Measurements from ENCODE around the gene ACTRT3. TPM values are rescaled to one million over a fixed set of nuclear protein-coding genes. Genes with fewer than 3 reads are reported as not detected.

Gene ACTRT3
- total and polyA plus RNA-seq, 7 donors: 0.63 to 3.0 (median 0.75) TPM

DNA sequence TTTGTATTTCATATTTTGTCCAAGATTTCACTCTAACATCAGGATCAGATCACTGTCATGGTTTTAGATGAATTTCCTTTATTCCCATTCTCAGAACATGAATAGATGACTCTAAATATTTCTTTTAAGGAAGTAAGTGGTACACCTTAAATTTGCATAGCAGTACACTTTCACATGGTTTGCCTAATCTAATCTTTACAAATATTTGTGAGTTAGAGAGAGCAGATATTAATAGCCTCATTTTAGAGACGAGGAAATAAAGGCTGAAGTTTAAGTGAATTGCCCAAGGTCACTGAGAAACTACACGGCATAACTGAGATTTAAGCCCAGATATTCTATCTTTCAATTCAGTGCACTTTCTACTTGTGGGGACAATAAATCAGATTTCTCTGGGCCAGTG lies 18.7 kb downstream of the ACTRT3 start:
- ATAC-seq (no peak), DNase-seq (no peak)
- Histone ChIP-seq H3K9me3 (no peaks in the 10 kb centered on the region), H3K36me3 (ENCODE audit: insufficient read depth in 1 of 2, low read depth in 1 of 2) (no peaks in the 10 kb centered on the region), H3K27ac (no peak overlapping the region), H3K4me3 (no peak overlapping the region), H3K4me1 (no peaks in the 10 kb centered on the region), H3K27me3 (ENCODE audit: insufficient read depth in 3 of 3, low read length in 2 of 3) (peaks cover 3 to 57% (median 7%) of the 10 kb centered on the region in 3 donors)
- TF ChIP-seq, protein P1, sequence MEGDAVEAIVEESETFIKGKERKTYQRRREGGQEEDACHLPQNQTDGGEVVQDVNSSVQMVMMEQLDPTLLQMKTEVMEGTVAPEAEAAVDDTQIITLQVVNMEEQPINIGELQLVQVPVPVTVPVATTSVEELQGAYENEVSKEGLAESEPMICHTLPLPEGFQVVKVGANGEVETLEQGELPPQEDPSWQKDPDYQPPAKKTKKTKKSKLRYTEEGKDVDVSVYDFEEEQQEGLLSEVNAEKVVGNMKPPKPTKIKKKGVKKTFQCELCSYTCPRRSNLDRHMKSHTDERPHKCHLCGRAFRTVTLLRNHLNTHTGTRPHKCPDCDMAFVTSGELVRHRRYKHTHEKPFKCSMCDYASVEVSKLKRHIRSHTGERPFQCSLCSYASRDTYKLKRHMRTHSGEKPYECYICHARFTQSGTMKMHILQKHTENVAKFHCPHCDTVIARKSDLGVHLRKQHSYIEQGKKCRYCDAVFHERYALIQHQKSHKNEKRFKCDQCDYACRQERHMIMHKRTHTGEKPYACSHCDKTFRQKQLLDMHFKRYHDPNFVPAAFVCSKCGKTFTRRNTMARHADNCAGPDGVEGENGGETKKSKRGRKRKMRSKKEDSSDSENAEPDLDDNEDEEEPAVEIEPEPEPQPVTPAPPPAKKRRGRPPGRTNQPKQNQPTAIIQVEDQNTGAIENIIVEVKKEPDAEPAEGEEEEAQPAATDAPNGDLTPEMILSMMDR (IDR thresholded peaks at IDR 0.05): no peak
- intact Hi-C loops (cut with DNase I): no loop called here
- 51 to 60% (median 59%) methylated on average over 2 of the region's 2 CpGs for WGBS, 3 donors

DNA sequence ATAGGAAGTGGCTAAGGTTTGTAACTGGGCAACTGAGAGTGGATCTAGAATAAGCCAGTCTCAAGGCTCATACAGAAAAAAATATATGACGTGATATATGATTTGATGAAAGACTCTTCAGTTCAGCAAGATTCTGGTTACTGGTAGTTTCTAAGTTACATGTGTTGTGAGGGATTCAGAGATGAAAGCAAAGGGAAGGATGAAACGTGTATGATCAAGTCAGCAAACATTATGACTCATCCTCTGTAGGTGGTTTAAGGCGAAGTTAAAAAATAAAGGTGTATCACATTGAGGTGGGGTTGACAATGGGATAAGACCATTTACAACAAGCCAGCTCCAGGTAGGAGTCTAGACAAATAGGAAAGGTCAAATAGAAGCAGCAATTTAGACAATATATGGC lies 20.7 kb downstream of the ACTRT3 start:
- intact Hi-C loops (cut with DNase I): loop anchor here (5.0 to 10.0 kb wide), 3 partner anchors 601 to 884 kb away; no protein-coding TSS in a partner anchor

DNA sequence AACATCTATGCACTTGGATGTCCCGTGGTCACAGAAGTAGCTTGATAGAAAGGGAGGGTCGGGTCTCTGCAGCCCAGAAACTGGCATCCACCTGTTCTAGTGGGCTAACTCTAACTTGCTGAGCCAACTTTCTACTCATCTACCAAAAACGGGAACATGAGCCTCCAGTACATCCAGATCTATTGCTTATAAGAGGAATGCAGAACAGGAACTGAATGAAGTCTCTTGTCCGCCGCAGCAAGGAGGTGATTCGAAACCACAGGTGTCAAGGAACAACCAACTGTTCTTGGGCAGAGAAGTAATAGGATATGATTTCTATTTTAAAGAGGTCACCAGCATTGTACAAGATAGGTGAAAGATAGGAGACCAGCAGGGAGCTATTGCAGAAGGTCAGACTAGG lies 22.4 kb downstream of the ACTRT3 start:
- intact Hi-C loops (cut with DNase I): loop anchor here (5.0 to 10.0 kb wide), 3 partner anchors 600 to 882 kb away; no protein-coding TSS in a partner anchor
- H3K27me3 ChIP-seq (ENCODE audit: insufficient read depth in 3 of 3, low read length in 2 of 3): peaks cover 0 to 44% (median 3%) of the 10 kb centered on the region in 3 donors
- H3K9me3 ChIP-seq: no peaks in the 10 kb centered on the region
- H3K36me3 ChIP-seq (ENCODE audit: insufficient read depth in 1 of 2, low read depth in 1 of 2): no peaks in the 10 kb centered on the region
- H3K27ac ChIP-seq: no peak overlapping the region
- 33 to 45% (median 44%) methylated on average over 6 of the region's 6 CpGs for WGBS, 3 donors
- TF ChIP-seq, protein P1 (IDR thresholded peaks at IDR 0.05): no peak
- ATAC-seq (no peak), DNase-seq (no peak)
- H3K4me1 ChIP-seq: no peaks in the 10 kb centered on the region
- no peak overlapping the region for H3K4me3 ChIP-seq

More for the DNA sequence above, 20.7 kb downstream of the ACTRT3 start:
- no peak overlapping the region for H3K4me3 ChIP-seq
- H3K27me3 ChIP-seq (ENCODE audit: insufficient read depth in 3 of 3, low read length in 2 of 3): peaks cover 3 to 47% (median 3%) of the 10 kb centered on the region in 3 donors
- no peaks in the 10 kb centered on the region for H3K9me3 ChIP-seq
- ATAC-seq (no peak), DNase-seq (no peak)
- H3K27ac ChIP-seq: no peak overlapping the region
- no peaks in the 10 kb centered on the region for H3K4me1 ChIP-seq
- TF ChIP-seq, protein P1 (IDR thresholded peaks at IDR 0.05): no peak
- H3K36me3 ChIP-seq (ENCODE audit: insufficient read depth in 1 of 2, low read depth in 1 of 2): no peaks in the 10 kb centered on the region
- WGBS, 3 donors: 77 to 84% (median 81%) methylated on average over 3 of the region's 3 CpGs

DNA sequence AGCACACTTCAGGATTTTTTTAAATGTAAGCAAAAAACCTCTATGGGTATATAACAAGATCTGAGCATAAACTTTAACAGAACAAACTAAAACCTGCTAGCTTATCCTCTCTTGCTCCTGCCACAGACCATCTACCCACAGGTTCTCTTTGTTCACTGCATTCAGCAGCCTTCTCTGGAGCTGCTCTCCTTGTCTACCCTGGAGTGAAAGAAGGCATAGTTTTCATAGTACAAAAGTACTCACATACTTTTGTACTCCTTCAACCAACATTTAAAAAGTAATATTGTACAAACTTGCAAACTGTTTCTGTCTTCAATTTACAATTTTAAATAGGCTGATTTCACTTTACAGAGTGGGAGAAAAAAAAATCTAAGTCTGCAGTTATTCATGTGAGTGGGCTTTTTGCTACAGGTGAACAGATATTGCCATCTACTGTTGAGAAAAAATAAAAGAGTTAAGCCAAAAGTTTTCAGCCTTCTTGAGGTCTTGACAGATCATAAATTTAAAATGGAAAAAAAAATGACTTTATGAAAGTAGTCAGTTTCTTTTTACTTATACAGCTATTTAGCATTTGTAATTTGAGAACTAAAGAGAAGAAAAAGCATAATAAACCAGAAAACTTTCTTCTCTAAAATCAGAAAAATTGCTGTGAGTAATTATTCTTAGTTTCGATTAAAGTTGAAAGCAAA lies 24.9 kb downstream of the ACTRT3 start:
- Histone ChIP-seq H3K4me3 (no peak overlapping the region), H3K4me1 (no peaks in the 10 kb centered on the region), H3K27ac (no peak overlapping the region), H3K27me3 (ENCODE audit: insufficient read depth in 3 of 3, low read length in 2 of 3) (peaks cover 0 to 21% (median 3%) of the 10 kb centered on the region in 3 donors), H3K9me3 (no peaks in the 10 kb centered on the region), H3K36me3 (ENCODE audit: insufficient read depth in 1 of 2, low read depth in 1 of 2) (no peaks in the 10 kb centered on the region)
- DNase-seq (no peak), ATAC-seq (peak in 1 of 4 donors; percentile 57)
- intact Hi-C loops (cut with DNase I): loop anchor here (5.0 to 10.0 kb wide), 4 partner anchors 597 to 880 kb away; no protein-coding TSS in a partner anchor
- WGBS, 3 donors: 0 to 48% (median 0%) methylated on average over 1 of the region's 1 CpG
- TF ChIP-seq, protein P1 (IDR thresholded peaks at IDR 0.05): peak; percentile 44

Measured in psoas muscle (tissue), 8 donors.